ENCODE data around the gene BZW1. TPM values are rescaled to one million over a fixed set of nuclear protein-coding genes. Genes with fewer than 3 reads are reported as not detected.
A peak's percentile ranks its signal among the peaks of the same experiment; 100 is the strongest.

BZW1 gene
- total and polyA plus RNA-seq, 2 experiments from 2014 or later, result 118 to 323 TPM

DNA sequence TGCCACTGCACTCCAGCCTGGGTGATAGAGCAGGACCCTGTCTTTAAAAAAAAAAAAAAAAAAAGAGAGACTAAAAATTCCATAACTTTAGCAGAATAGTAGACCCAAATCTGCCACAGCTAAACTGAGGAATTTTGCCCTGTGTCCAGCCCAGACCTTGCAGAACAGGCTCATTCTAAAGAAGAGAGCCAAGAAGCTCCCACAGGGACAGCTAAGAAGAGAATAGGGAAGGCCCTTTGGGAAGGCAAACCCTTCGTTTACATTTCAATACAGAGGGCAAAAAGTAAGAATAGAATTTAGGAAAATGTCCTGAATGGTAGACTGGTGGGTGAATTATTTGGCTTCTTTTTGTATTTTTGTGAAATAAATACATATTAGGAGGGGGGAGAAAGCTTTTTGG lies 21.5 kb upstream of the BZW1 start:
- DNase-seq (ENCODE audit: low spot score), result peak; percentile 47
- Histone ChIP-seq H3K79me2 (replicated peaks; ENCODE audit: insufficient read depth) (no peaks in the 10 kb centered on the region), H3F3A (replicated peaks; ENCODE audit: low read depth) (no peaks in the 10 kb centered on the region), H3K4me2 (no peak overlapping the region), H3K4me1 (ENCODE audit: insufficient read depth) (peaks cover 5% of the 10 kb centered on the region; the same call in 1 of the 2 replicates), H3K27ac (ENCODE audit: low read depth) (no peak overlapping the region), H3K27me3 (ENCODE audit: insufficient read depth) (no peaks in the 10 kb centered on the region), H3K36me3 (ENCODE audit: insufficient read depth) (no peaks in the 10 kb centered on the region), H2AFZ (no peak overlapping the region), H3K9me2 (ENCODE audit: insufficient read depth) (no peaks in the 10 kb centered on the region), H3K4me3 (no peak overlapping the region), H4K20me1 (replicated peaks; ENCODE audit: insufficient read depth) (no peaks in the 10 kb centered on the region)
- Mint-ChIP-seq H3K27ac (peak overlapping the region; percentile 6; the same call in 1 of the 2 replicates), H3K4me3 (peak overlapping the region; percentile 11; the same call in 2 of the 3 replicates), H3K4me1 (peaks cover 21% of the 10 kb centered on the region), H3K9me3 (no peaks in the 10 kb centered on the region), H3K36me3 (ENCODE audit: low read depth) (no peaks in the 10 kb centered on the region), H3K27me3 (ENCODE audit: insufficient read depth, low read depth, poor library complexity) (no peaks in the 10 kb centered on the region)
- peak; percentile 67; the same call in 1 of the 2 replicates for TF ChIP-seq ZNF462 (CRISPR knock-in tag; IDR thresholded peaks at IDR 0.05)
- TF ChIP-seq ETS1 (IDR thresholded peaks at IDR 0.05), result no peak
- peak; percentile 94 for ATAC-seq

DNA sequence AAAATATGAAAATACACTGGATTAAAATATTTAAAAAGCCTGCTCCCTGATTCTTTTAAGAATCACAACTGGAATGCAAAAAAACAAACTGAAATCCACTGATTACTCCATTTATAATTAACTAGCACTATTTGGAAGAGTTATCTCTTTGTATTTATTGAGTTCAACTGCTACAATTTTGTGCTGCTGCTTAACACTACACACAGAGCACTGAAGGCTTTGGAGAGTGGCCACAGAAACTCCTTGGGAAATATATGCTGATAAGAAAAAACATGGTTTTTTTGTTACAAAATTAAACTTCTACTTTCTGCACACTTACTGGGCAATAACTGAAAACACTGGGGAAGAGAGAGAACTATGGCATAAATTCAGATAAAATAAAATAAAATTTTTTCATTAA lies 19.8 kb upstream of the BZW1 start:
- Histone ChIP-seq H3K4me1 (ENCODE audit: insufficient read depth) (peaks cover 5% of the 10 kb centered on the region; the same call in 1 of the 2 replicates), H3K27me3 (ENCODE audit: insufficient read depth) (no peaks in the 10 kb centered on the region), H3K36me3 (ENCODE audit: insufficient read depth) (no peaks in the 10 kb centered on the region), H3F3A (replicated peaks; ENCODE audit: low read depth) (no peaks in the 10 kb centered on the region), H3K79me2 (replicated peaks; ENCODE audit: insufficient read depth) (no peaks in the 10 kb centered on the region), H4K20me1 (replicated peaks; ENCODE audit: insufficient read depth) (no peaks in the 10 kb centered on the region), H3K27ac (ENCODE audit: low read depth) (no peak overlapping the region), H3K9me2 (ENCODE audit: insufficient read depth) (no peaks in the 10 kb centered on the region), H3K4me3 (no peak overlapping the region), H3K4me2 (no peak overlapping the region), H2AFZ (no peak overlapping the region)
- Mint-ChIP-seq H3K4me3 (no peak overlapping the region), H3K9me3 (no peaks in the 10 kb centered on the region), H3K4me1 (peaks cover 21% of the 10 kb centered on the region), H3K36me3 (ENCODE audit: low read depth) (no peaks in the 10 kb centered on the region), H3K27ac (no peak overlapping the region), H3K27me3 (ENCODE audit: insufficient read depth, low read depth, poor library complexity) (no peaks in the 10 kb centered on the region)
- DNase-seq (ENCODE audit: low spot score), result no peak
- no peak for ATAC-seq
- no peak for TF ChIP-seq ETS1 (IDR thresholded peaks at IDR 0.05)
- TF ChIP-seq EZH2 (IDR thresholded peaks at IDR 0.05; ENCODE audit: low read depth, unreplicated experiment), result no peak
- TF ChIP-seq ZNF114 (CRISPR knock-in tag; IDR thresholded peaks at IDR 0.05), result no peak
- no peak for TF ChIP-seq JUNB (IDR thresholded peaks at IDR 0.05; ENCODE audit: unreplicated experiment)
- TF ChIP-seq, protein P1, sequence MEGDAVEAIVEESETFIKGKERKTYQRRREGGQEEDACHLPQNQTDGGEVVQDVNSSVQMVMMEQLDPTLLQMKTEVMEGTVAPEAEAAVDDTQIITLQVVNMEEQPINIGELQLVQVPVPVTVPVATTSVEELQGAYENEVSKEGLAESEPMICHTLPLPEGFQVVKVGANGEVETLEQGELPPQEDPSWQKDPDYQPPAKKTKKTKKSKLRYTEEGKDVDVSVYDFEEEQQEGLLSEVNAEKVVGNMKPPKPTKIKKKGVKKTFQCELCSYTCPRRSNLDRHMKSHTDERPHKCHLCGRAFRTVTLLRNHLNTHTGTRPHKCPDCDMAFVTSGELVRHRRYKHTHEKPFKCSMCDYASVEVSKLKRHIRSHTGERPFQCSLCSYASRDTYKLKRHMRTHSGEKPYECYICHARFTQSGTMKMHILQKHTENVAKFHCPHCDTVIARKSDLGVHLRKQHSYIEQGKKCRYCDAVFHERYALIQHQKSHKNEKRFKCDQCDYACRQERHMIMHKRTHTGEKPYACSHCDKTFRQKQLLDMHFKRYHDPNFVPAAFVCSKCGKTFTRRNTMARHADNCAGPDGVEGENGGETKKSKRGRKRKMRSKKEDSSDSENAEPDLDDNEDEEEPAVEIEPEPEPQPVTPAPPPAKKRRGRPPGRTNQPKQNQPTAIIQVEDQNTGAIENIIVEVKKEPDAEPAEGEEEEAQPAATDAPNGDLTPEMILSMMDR (conservative IDR thresholded peaks at IDR 0.05; ENCODE audit: low read depth in 2 of 2), result no peak
- no peak for TF ChIP-seq ZNF331 (CRISPR knock-in tag; IDR thresholded peaks at IDR 0.05; ENCODE audit: low read depth)

Data from GM23338 (cell line).